NCI-H345 (cell line): Measurements from ENCODE around the gene LRRC71.

ENCODE experiments used
- DNase-seq: peaks from one replicate; lab custom pipeline; 2025; lab: John Stamatoyannopoulos, UW

The LRRC71 gene

GRCh38 chr1:156947127-156947526 lies 26.7 kb downstream of the LRRC71 start:
- DNase-seq, result no peak

- DNase-seq, result no peak
Observed at GRCh38 chr1:156947818-156948525, 27.5 kb downstream of the LRRC71 start.

GRCh38 chr1:156948708-156949107 lies 28.3 kb downstream of the LRRC71 start:
- no peak for DNase-seq

GRCh38 chr1:156949127-156949526 lies 28.7 kb downstream of the LRRC71 start:
- no peak for DNase-seq

GRCh38 chr1:156951371-156951770 lies 30.9 kb downstream of the LRRC71 start:
- DNase-seq, result no peak

GRCh38 chr1:156953571-156953970 lies 33.1 kb downstream of the LRRC71 start:
- DNase-seq, result no peak

- DNase-seq, result no peak
Observed at GRCh38 chr1:156956333-156956732, 35.9 kb downstream of the LRRC71 start.

- DNase-seq, result no peak
Observed at GRCh38 chr1:156957634-156958033, 37.2 kb downstream of the LRRC71 start.

GRCh38 chr1:156958247-156958714 lies 37.8 kb downstream of the LRRC71 start:
- no peak for DNase-seq

GRCh38 chr1:156959414-156959813 lies 39.0 kb downstream of the LRRC71 start:
- DNase-seq, result no peak

GRCh38 chr1:156959925-156960324 lies 39.5 kb downstream of the LRRC71 start:
- no peak for DNase-seq

GRCh38 chr1:156961709-156962108 lies 41.3 kb downstream of the LRRC71 start:
- DNase-seq, result no peak

GRCh38 chr1:156963621-156964020 lies 43.2 kb downstream of the LRRC71 start:
- no peak for DNase-seq

GRCh38 chr1:156964441-156964840 lies 44.0 kb downstream of the LRRC71 start:
- no peak for DNase-seq

- DNase-seq, result no peak
Observed at GRCh38 chr1:156969496-156969895, 49.1 kb downstream of the LRRC71 start.

GRCh38 chr1:156970017-156970416 lies 49.6 kb downstream of the LRRC71 start:
- no peak for DNase-seq

GRCh38 chr1:156973417-156973816 lies 53.0 kb downstream of the LRRC71 start:
- DNase-seq, result no peak

GRCh38 chr1:156975084-156975483 lies 54.7 kb downstream of the LRRC71 start:
- DNase-seq, result no peak

- DNase-seq, result no peak
Observed at GRCh38 chr1:156980551-156980950, 60.1 kb downstream of the LRRC71 start.
